Hindlimb muscle (tissue), 1 donor: ENCODE data around the gene SUN2. TPM values are rescaled to one million over a fixed set of nuclear protein-coding genes. Genes with fewer than 3 reads are reported as not detected.

ENCODE experiments used
- DNase-seq: peaks from one replicate; pipeline ENCODE4 v3.0.0-alpha.2; 2013
- polyA plus RNA-seq: library from polyadenylated mRNA; unstranded; fragments of 120-200 nt; gene quantifications from one replicate; pipeline ENCODE4 v1.2.1, GENCODE V29; 2013; ENCODE audit not compliant: insufficient read length

Gene SUN2
- polyA plus RNA-seq, 1 donor: 59.3 TPM

DNA sequence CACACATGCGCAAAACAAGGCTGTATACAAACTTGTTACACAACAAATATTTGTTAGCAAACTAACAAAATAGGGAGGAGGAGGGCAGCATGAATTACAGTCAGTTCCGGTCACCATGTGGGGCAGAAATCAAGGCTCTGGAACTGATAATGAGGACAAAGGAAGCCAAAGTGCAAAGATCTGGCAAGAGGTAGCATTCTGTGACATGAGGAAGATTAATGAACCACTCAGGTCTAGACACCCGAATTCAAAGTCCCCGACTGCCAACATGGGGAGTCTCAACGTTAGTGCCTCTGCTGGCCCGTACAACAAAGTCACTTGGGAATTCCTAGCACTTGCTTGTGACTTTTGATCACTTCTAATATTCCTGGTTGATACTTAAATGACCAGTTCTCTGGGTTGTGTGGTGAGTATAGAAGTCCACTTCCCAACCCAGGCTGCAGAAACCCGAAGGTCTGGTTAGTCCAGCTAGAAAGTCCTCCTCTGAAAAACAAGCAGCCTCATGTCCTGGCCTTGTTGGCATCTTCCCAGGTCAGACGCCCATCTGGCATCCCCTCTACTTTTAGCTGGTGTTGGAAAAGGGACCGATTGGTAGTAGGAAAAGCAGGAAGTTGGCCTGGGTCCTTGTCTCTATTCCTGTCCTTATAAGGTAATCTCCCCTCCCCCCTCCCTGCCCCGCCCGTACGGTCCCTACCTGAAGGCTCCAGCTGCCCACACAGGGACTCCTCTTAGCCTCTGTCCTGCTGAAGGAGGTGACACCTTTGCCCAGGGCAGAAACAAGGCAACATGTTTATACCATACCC lies 1.6 kb downstream of the SUN2 start:
- peak; percentile 28 for DNase-seq

DNA sequence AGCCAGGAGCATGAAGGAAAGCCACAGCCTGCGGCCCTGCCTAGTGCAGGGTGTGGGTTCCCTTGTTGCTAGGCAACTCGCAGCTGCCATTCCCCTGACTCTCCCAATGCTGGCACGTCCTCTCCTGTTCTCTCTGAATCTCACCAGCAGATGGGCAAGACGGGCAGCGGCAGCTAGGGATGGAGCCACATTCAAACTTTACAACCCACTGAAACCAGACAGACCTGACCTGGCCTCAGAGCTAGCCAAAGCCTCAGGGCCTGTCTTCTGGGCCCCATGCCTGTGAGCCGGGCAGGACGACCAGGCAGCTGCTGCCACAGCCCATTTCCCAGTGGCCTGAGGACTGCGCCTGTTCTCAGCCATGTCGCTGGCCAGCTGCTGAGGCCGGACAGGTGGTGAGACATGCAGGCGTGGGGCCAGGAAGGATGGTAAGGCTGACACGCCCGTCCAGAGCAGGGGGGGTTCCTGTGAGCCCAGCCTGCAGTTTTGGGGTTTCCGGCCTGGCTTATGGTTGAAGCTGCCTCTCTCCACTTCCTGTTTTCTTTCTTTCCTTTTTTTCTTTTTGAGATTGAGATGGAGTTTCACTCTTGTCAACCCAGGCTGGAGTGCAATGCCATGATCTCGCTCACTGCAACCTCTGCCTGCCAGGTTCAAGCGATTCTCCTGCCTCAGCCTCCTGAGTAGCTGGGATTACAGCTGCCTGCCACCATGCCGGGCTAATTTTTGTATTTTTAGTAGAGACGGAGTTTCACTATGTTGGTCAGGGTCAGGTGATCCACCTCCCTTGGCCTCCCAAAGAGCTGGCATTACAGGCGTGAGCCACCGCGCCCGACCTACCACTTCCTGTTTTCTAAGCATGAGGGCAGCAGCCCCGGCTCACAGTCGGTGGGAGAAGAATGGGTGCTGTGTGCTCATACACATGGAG lies 4.1 kb downstream of the SUN2 start:
- peak; percentile 47 for DNase-seq

DNA sequence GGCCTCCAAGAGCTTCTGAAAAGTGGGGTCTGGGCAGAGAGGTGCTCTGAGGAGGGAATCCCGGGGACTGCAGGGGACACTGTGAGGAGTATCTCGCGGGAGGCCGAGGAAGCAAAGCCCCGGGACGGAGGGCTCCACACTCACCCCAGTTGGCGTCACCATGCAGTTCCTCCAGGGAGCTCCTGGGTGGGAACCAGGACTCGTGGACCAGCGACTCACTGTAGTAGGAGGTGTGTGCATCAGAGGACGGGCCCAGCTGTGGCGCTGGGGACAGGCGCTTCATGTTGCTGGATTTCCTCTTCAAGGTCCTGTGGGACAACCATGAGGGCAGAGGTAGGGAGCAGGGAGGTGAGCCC lies 4.8 kb downstream of the SUN2 start:
- DNase-seq: no peak

DNA sequence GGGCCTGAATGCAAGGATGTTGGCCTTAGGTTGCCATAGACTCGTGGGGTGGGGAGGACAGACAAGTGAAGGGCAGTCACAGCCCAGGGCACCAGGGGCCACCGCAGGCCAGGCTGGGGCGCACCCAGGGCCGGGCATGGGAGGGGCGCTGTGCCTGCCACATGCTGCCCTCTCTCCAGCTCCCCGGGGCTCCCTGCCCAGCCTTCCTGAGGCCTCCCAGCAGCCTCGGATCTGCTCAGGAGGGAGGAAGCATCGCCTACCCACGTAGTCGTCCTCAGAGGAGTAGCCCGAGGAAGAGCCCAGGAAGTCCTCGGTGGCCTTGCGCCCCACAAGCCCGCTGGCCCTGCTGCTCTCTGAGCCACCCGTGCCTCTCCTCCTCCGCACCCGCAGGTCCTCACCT lies 5.2 kb downstream of the SUN2 start:
- DNase-seq: no peak

DNA sequence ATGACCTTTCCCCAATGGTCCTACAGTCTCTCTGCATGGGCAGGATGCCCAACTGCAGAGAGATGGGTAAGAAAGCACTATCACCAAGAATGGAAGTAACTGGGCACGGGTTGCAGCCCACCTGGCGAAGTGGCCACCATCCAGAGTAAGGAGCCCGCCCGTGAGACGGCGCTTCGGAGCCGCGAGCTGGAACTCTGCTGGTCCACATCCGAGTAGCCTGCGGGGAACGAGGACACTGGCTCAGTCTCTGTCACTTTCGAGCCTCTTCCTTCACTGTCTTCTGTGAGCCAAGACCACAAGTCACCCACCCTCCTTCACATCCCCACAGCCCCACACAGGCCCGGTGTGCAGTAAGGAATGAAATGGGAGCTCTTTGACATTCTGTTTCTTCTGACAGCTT lies 5.7 kb downstream of the SUN2 start:
- no peak for DNase-seq

DNA sequence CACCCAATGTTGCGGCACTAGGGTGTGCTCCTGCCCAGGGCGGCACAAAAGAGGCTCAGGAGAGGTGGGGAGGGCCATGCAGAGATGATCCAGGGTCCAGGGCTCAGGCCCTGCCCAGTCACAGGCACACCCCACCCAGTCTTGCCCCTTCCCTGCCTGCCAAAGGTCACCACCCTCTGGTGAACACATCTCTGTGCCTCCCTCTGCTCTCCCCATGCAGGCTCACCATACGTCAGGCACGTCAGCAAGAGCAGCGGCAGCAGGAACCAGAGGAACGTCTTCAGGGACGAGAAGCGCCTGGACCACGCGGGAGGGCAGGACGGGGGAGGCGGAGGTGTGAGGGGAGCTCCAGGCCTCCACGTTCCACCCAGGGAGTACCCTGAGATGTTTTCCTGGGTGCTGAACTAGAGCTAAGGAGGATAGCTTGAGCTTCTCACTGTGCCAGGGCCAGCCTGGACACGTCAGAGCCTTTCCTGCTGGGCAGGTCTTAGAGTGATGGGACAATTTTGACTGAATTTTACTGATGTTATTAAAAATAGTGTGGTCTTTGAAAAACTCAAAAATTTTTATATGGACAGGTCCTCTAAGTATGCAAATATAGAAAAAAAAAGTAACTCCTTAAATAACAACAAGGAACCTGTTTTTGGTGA lies 7.2 kb downstream of the SUN2 start:
- DNase-seq: no peak

DNA sequence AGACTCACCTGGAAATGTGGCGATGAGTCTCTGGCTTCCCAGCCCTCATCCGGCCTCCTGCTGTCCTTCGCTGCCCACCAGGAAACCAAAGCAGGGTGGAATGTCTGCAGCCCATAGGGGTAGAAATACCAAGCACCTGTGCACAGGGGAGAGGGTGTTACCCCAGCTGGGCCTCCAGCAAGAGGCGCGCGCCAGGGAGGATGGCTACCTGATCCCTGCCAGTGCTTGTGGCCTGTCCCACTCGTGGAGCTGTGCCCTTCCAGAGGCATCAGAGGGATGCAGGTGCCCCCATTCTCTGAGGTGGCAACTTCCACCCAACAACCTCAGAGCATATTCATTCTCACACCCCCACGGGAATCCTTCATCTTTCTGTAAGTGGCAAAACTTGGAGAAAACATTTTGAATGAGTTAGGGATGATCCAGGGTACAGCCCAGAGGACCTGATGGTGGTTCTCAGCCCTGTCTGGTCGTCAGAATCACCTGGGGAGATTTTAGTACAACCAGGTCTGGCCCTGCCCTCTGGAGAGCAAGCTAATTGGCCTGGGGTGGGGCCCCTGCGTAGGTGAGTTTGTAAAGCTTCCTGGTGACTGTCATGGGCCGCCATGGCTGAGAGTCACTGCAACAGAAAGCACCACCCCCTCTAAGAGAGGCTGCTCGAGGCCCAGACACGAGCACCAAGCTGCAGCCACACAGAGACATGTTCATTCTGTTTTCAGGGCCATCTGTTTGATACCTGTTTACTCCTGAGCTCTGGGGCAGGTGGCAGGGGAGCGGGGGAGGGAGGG lies 9.9 kb downstream of the SUN2 start:
- no peak for DNase-seq

DNA sequence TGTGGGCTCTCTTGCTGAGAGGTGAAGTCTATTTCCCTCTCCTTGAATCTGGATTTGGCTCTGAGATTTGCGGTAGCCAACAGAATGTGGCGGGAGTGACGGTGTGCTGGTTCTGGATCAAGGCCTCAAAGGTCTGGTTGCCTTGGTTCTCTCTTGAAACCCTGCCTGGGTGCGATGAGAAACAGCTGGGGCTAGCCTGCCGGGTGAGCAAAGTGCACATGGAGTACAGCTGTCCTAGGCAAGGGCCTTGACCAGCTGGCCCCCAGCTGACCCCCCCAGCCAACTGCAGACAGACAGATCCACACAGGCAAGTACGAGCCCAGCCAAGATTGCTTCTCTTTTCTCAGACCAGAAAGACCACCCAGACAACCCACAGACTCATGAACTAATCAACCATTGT lies 10.8 kb downstream of the SUN2 start:
- no peak for DNase-seq

DNA sequence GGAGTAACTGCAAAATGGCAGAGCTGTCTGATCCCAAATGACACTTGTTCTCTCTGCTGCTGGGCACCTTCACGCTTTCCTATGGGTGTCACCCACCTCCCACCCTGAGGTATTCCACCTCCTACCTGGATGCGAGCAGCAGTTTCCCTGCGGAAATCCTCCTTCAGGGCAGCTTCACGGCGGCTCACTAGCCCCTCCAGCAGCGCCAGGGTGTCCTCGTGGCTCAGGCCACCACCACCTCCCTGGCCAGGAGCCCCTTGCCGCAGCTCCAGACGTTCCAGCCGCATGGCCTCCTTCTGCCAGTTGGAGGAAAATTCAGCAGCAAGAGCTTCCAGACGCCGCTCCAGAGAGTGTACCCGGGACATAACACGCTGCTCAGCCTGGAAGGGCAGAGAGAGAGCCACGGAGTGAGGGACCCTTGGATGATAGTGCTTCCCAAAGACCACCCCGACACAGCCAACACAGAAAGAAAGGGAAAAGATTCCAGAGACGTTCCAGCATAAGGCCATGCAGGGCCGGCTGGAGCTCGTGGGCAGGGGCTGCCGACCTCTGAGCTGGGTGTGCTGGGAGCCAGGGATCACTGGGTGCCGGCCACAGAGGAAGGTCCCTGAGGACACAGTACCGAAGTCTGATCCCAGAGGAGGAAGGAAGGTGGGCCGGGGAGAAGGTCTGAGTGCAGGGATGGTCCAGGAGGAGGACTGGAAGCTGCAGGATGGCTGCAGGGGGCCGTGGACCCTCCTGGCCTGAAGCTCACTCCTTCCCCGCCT lies 13.4 kb downstream of the SUN2 start:
- no peak for DNase-seq

DNA sequence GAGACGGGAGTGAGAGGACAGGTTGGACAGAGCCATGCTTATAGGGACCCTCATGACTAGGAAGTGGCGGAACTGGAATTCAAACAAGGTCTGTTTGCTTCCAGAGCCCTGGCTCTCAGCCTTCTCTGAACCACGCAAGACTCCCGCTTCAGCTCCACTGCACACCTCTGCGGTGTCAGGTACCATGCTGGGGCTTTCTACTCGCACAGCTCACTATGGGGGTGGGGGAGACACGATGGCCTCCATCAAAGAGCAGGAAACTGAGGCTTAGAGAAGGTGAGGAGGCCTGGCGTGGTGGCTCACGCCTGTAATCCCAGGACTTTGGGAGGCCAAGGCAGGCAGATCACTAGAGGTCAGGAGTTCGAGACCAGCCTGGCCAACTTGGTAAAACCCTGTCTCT lies 14.2 kb downstream of the SUN2 start:
- DNase-seq: no peak

DNA sequence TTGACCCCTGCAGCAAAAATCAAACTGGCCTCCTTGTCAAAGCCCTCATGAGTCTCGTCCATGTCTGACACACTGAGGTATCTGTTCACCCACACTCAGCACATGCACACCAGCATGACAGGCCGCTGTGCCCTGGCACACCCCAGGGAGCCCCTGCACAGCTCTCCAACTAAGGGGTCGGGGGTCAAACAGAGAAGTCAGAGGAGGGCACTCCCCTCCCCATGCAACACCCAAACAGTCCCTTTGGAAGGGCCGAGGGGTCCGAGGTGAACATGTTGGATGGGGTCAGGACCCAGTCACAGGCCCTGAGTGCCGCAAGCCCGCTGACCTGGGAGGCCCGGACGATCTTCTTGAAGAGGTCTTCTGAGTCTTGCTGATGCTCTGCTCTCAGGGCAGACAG lies 14.6 kb downstream of the SUN2 start:
- no peak for DNase-seq

DNA sequence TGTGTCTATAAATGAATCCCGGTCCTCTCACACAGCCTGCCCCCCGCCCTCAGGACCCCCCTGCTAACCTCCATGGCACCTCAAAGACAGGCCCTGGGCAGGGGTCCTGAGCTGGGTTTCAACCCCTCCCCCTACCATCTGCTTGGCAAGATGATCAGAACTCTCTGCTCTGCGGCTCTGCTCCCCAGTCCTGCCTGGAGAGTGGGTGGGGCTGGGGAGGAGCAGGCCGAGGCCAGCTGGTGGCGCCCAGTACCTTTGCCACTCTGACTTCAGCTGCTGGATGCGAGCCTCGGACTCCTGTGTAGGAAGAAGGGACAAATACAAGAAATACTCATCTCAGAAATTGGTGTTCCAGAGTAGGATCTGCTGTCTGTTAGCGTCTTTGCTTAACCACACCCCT lies 15.0 kb downstream of the SUN2 start:
- no peak for DNase-seq

DNA sequence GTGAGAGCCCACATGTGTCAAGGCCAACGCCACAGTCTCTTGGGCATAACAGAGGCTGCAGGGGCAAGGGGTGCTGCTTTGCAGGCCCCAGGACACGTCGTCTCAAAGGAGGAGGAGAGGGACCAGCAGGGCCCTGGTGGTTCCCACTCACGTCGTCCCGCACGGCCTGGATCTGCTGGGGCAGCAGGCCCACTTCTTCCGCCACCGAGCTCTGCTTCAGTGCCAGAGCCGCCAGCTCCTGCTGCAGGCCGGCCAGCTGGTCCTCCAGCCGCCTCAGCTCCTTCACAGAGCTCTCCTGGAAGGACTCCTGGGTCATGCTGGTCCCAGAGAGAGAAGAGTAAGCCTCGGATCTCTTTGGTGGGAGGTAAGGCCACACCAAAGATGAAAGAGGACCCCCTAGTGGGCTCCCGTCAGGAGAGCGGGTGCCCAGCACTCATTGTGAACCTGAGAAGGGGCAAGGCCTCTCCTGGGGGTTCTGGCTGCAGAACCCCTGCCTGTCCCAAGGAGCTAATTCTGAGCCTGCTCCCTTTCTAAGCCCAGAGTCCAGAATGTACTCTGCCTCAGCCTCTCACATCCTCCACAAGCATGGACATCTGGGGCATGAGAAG lies 15.6 kb downstream of the SUN2 start:
- DNase-seq: no peak

DNA sequence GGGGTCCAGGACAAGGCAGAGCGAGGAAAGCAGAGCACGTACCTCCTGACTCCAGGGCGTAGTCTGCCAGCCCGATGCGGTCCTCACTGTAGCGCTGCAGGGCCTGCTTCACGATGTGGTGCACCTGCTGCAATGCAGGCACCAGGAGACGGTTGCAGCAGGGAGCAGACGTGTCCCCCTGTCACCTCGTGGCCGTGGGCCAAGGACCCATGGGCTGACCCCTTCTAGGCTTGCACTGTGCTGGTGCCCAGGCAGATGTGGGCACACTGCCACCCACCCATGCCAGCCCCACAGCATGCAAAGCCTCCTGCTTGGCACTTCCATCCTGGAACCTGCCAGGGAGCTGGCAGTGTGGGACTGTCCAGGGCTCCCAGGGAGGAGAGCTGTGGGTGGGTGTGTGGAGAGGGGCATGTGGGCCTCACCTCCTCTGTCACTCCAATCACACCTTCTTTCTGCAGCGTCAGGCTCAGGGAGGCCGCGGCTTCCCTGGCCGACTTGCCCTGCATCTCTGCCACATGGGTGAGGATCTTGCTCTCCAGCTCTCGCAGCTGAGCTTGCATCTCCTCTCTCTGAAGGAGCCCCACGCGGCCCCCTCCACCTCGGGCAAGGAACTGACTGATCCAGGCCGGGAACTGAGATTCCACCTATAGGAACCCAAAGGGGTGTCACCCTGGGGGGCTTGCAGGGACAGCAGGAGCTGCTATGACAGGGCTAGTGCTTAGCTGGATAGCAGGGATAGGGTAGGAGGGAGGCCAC lies 16.3 kb downstream of the SUN2 start:
- DNase-seq: no peak

DNA sequence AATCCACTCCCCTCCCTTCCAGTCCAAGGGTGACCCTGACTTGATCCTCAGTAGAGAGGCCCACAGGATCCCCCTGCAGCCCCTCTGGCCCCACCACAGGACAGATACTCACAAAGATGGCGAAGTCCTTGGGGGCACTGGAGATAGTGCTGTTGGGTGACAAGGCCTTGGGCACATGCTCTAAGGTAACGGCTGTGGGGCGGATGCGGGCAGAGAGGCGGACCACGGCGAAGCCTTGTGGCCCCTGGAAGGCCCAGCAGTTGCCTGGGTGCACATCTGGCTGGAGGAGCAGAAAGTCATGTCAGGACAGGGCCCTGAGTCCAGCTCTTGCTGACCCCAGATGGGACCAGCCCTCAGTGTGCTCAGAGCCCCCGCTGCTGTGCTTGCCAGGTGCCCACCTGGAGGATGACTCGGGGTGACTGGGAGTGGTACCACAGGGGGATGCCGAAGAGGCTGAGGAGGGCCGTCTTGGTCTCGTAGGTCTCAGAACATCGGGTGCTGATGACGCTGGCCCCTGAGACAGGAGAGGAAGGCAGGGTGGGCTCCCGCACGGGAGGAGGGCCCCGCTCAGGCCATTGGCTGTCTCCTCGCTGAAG lies 17.2 kb downstream of the SUN2 start:
- DNase-seq: no peak

DNA sequence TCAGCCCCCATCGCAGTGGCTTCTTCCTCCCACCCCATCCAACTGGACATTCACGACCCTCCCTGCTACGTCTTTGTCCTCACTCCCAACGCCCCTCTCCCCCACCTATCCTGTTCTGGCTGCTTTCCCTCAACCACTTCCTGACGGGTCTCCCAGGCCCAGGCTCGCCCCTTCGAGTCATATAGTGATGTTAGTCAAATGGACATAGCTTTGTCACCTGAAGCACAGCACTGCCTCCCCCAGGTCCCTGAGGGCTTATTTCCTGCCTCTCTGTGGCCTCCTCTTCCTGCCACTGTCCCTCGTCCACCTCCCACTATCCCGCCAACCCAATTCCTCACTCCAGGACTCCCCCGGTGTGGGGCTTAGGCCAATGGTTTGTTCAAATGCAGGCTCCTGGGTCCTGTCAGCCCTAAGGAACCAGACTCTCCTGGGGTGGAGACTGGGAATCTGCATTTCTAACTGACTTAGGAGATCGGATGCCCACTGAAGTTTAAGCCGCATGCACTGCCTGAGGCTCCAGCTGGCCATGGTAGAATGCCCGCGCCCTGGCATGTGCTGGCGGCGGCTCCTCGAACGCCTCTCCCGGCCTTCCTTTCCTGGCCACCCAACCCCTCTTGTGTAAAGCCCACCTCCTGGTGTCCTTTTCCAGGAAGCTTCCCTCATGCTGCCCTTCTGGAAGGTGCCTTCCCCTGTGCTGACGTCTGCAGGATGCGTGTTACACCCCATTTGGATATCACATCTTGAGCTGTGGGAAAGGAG lies 18.3 kb downstream of the SUN2 start:
- DNase-seq: no peak

DNA sequence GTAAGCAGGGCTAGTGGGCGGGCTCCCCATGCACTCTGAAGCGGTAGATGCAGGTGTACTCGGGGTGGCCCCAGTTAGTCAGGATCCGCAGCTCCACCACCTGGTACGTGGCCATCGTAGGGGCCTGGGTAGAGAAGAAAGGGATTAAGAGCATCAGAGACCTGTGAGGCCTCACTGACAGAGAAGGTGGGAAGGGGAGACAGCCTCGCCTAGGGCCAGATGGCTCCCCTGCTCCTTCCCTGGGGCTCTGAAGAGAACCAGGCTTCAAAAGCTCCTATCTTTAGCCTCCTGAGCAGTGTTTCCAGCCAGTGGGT lies 19.6 kb downstream of the SUN2 start:
- no peak for DNase-seq

DNA sequence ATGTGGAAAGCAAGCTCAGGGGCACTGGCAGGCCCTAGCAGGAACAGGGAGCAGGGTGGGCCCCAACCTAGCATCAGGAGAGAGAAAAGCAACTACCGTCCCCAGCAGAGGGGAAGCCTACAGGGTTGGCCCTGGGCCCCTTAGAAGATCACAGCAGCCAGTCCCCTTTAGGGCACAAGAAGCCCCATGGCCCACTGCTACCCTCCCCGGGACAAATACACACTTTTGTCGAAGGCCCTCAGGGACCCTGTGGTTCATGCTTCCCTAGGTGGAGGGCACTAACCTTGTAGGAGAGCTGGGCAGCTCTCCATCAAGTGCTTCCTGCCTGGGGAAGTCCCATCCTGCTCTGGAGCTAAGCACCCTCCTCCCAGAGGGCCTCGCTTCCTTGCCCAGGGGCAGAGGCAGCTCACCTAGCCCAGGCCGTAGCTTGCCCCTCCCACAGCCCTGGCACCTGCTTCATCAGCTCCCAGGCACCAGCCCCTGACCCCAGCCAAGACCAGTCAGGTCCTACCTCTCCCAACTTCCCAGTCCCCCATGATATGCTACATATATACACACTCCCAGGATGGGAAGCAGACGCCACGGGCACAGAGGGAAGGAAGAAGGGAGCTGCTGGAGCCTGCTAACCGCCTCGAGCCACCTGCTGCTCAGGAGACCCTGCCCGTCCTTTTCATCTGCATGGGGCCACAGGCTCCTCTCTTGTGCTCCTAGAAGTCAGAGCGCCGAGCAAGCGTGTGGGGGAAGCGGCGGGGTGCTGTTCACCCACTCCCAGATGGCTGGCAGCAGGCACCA lies 20.1 kb downstream of the SUN2 start:
- no peak for DNase-seq

DNA sequence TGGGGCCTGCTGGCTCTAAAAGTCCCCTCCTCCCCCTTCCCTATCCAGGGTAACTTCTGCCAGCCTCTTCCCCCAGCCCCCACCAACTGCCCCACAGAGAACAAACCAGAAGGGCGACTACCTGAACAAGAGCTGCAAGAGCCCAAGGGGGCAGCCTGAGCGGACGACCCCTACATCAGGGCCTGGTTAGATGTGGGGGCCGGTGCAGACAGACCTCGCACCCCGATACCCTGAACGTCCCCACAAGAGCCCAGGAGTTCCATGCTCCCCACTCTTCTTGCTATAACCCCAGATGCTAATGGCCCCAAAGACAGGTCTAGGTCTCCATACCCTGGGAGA lies 20.7 kb downstream of the SUN2 start:
- no peak for DNase-seq
